ENCODE results near the gene IQSEC1. TPM values are rescaled to one million over a fixed set of nuclear protein-coding genes. Genes with fewer than 3 reads are reported as not detected.

IQSEC1 gene
- total and polyA plus RNA-seq, 10 of the 15 experiments (the other 5 are each of a cell fraction or from before 2014, with no cell fraction given) = 0.92 to 55.2 (median 8.5) TPM

DNA sequence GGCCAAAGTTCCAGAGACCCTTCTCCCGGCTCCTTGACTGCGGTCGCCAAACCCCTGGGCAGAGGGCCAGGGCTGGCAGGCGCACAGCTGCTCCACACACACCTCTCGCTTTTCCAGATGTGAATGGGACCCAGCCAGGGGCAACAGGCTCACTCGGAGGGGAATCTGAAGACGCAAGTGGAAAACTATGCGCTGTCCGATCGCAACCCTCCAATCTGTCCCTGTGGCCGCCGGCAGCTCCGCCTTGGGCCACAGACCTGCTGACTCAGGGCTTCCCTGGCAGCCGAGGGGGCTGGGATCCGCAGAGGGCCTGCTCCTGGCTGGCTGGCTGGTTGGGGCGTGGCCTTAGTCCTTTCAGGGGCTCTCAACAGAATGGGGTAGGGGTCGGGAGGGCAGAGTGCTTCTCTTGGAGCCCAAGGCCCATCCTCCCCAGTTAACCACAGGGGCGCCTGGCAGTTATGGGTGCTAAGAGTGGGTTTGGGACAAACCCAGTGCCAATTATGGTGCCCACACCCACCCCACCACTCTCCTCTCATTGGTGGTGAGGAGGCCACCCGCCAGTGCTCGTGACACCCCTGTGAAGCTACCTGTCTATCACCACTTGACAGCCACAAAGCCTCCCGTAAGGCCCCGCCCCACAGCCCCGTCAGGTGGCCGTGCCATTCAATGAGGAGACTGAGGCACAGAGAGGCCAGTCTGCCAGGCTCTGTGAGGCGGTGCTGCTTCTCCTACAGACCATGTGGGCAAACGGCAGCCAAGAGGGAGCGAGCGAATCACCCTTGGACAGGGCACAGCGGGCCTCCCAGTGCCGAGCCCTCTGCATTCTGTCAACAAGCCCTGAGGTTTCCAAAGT, 53.8 kb downstream of the IQSEC1 start (continued):
- TF ChIP-seq WRNIP1 (IDR thresholded peaks at IDR 0.05; ENCODE audit: borderline replicate concordance, low read depth, low read length) (no peak), IKZF1 (conservative IDR thresholded peaks at IDR 0.05) (no peak), RB1 (IDR thresholded peaks at IDR 0.05; ENCODE audit: borderline replicate concordance) (no peak), MEF2B (IDR thresholded peaks at IDR 0.05; ENCODE audit: partially characterized antibody, poor library complexity, severe bottlenecking) (no peak), GATAD2B (conservative IDR thresholded peaks at IDR 0.05; ENCODE audit: low read depth) (0 out of 2 replicates have a peak, but pooled peaks have one; percentile 21), NFYB (IDR thresholded peaks at IDR 0.05; ENCODE audit: insufficient read depth, low read depth, low read length) (peak; percentile 80), FOXK2 (IDR thresholded peaks at IDR 0.05) (no peak), TCF12 (IDR thresholded peaks at IDR 0.05; ENCODE audit: low read depth, low read length) (no peak), SP1 (IDR thresholded peaks at IDR 0.05; ENCODE audit: low read depth, low read length) (no peak), MTA2 (IDR thresholded peaks at IDR 0.05; ENCODE audit: low read depth) (0 out of 2 replicates have a peak, but pooled peaks have one; percentile 5), HDAC6 (IDR thresholded peaks at IDR 0.05; ENCODE audit: unreplicated experiment) (no peak)
- TF ChIP-seq, protein P1, sequence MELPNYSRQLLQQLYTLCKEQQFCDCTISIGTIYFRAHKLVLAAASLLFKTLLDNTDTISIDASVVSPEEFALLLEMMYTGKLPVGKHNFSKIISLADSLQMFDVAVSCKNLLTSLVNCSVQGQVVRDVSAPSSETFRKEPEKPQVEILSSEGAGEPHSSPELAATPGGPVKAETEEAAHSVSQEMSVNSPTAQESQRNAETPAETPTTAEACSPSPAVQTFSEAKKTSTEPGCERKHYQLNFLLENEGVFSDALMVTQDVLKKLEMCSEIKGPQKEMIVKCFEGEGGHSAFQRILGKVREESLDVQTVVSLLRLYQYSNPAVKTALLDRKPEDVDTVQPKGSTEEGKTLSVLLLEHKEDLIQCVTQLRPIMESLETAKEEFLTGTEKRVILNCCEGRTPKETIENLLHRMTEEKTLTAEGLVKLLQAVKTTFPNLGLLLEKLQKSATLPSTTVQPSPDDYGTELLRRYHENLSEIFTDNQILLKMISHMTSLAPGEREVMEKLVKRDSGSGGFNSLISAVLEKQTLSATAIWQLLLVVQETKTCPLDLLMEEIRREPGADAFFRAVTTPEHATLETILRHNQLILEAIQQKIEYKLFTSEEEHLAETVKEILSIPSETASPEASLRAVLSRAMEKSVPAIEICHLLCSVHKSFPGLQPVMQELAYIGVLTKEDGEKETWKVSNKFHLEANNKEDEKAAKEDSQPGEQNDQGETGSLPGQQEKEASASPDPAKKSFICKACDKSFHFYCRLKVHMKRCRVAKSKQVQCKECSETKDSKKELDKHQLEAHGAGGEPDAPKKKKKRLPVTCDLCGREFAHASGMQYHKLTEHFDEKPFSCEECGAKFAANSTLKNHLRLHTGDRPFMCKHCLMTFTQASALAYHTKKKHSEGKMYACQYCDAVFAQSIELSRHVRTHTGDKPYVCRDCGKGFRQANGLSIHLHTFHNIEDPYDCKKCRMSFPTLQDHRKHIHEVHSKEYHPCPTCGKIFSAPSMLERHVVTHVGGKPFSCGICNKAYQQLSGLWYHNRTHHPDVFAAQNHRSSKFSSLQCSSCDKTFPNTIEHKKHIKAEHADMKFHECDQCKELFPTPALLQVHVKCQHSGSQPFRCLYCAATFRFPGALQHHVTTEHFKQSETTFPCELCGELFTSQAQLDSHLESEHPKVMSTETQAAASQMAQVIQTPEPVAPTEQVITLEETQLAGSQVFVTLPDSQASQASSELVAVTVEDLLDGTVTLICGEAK (IDR thresholded peaks at IDR 0.05; ENCODE audit: borderline replicate concordance) = peak; percentile 22; the same call in 1 of the 2 replicates
- TF ChIP-seq, protein P2, sequence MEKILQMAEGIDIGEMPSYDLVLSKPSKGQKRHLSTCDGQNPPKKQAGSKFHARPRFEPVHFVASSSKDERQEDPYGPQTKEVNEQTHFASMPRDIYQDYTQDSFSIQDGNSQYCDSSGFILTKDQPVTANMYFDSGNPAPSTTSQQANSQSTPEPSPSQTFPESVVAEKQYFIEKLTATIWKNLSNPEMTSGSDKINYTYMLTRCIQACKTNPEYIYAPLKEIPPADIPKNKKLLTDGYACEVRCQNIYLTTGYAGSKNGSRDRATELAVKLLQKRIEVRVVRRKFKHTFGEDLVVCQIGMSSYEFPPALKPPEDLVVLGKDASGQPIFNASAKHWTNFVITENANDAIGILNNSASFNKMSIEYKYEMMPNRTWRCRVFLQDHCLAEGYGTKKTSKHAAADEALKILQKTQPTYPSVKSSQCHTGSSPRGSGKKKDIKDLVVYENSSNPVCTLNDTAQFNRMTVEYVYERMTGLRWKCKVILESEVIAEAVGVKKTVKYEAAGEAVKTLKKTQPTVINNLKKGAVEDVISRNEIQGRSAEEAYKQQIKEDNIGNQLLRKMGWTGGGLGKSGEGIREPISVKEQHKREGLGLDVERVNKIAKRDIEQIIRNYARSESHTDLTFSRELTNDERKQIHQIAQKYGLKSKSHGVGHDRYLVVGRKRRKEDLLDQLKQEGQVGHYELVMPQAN (conservative IDR thresholded peaks at IDR 0.05) = 0 out of 2 replicates have a peak, but pooled peaks have one; percentile 34

Measured in GM12878 (cell line).